ENCODE data around the gene TEX44. TPM values are rescaled to one million over a fixed set of nuclear protein-coding genes. Genes with fewer than 3 reads are reported as not detected.

Gene TEX44
- total and polyA plus RNA-seq, 2 of the 13 experiments (the other 11 are each of a cell fraction or from before 2014, with no cell fraction given): not detected

- TF ChIP-seq JDP2 (CRISPR knock-in tag; IDR thresholded peaks at IDR 0.05; ENCODE audit: borderline replicate concordance) (no peak), ZNF337 (CRISPR knock-in tag; IDR thresholded peaks at IDR 0.05; ENCODE audit: borderline replicate concordance, low read depth) (no peak), YY1 (IDR thresholded peaks at IDR 0.05; ENCODE audit: insufficient read depth, insufficient replicate concordance, low read depth, low read length) (peak; percentile 45), HNF4G (IDR thresholded peaks at IDR 0.05; ENCODE audit: borderline replicate concordance, low read depth, low read length) (peak; percentile 26; the same call in 1 of the 2 replicates), HNF4G (CRISPR knock-in tag; IDR thresholded peaks at IDR 0.05; ENCODE audit: borderline replicate concordance, low read depth) (no peak), ZNF879 (CRISPR knock-in tag; IDR thresholded peaks at IDR 0.05) (no peak), MYNN (CRISPR knock-in tag; IDR thresholded peaks at IDR 0.05; ENCODE audit: low read depth) (0 out of 2 replicates have a peak, but pooled peaks have one; percentile 49), NR2F6 (IDR thresholded peaks at IDR 0.05) (0 out of 2 replicates have a peak, but pooled peaks have one; percentile 7), NR2F6 (CRISPR knock-in tag; IDR thresholded peaks at IDR 0.05) (no peak), MTERF4 (CRISPR knock-in tag; IDR thresholded peaks at IDR 0.05) (peak; percentile 69; the same call in 1 of the 2 replicates), IRF9 (CRISPR knock-in tag; IDR thresholded peaks at IDR 0.05; ENCODE audit: borderline replicate concordance) (0 out of 2 replicates have a peak, but pooled peaks have one; percentile 13), ZNF644 (CRISPR knock-in tag; IDR thresholded peaks at IDR 0.05; ENCODE audit: low read depth) (0 out of 2 replicates have a peak, but pooled peaks have one; percentile 8), ZBTB1 (CRISPR knock-in tag; IDR thresholded peaks at IDR 0.05; ENCODE audit: borderline replicate concordance) (no peak), ZNF446 (CRISPR knock-in tag; IDR thresholded peaks at IDR 0.05) (no peak), BHLHE40 (IDR thresholded peaks at IDR 0.05; ENCODE audit: low read length) (peak; percentile 98), PLRG1 (conservative IDR thresholded peaks at IDR 0.05) (no peak), ZNF574 (CRISPR knock-in tag; IDR thresholded peaks at IDR 0.05) (peak; percentile 29; the same call in 1 of the 2 replicates), KLF16 (CRISPR knock-in tag; IDR thresholded peaks at IDR 0.05) (peak in 1 of 2 experiments; percentile 61; a peak in 1 of 4 replicates), BORCS8-MEF2B (CRISPR knock-in tag; IDR thresholded peaks at IDR 0.05) (peak; percentile 80), TRIM24 (CRISPR knock-in tag; IDR thresholded peaks at IDR 0.05) (no peak), ZNF17 (CRISPR knock-in tag; IDR thresholded peaks at IDR 0.05) (no peak), ZMYM4 (CRISPR knock-in tag; IDR thresholded peaks at IDR 0.05) (peak; percentile 49; the same call in 1 of the 2 replicates), ZNF205 (CRISPR knock-in tag; IDR thresholded peaks at IDR 0.05) (no peak), ZNF883 (CRISPR knock-in tag; IDR thresholded peaks at IDR 0.05; ENCODE audit: not compliant biosample characterization) (no peak), ZNF558 (CRISPR knock-in tag; IDR thresholded peaks at IDR 0.05; ENCODE audit: borderline replicate concordance) (0 out of 2 replicates have a peak, but pooled peaks have one; percentile 28), FOXC1 (CRISPR knock-in tag; IDR thresholded peaks at IDR 0.05; ENCODE audit: borderline replicate concordance) (0 out of 2 replicates have a peak, but pooled peaks have one; percentile 63)
Observed at GRCh38 chr2:231612456-231613330, 20.0 kb downstream of the TEX44 start (continued).
